Liver (tissue), 9 donors: Measurements from ENCODE around the gene DOP1B. TPM values are rescaled to one million over a fixed set of nuclear protein-coding genes. Genes with fewer than 3 reads are reported as not detected.
"Not testable (repeated sequence)": the region's sequence is repeated elsewhere in the genome, so short reads cannot be mapped to it uniquely, and the experiment has no call there.

Experiments
- DNase-seq: peaks from one replicate; pipeline ENCODE4 v3.0.0-alpha.2; 2017; ENCODE audit warnings: low spot score
- H3K27ac ChIP-seq, 2 donors: one replicate each; pipeline ENCODE4 v1.7.0; 2013; ENCODE audit warnings: inconsistent platforms in 2 of 2, low read length in 2 of 2, control low read depth in 1 of 2, low read depth in 1 of 2, mild to moderate bottlenecking in 1 of 2
- H3K27me3 ChIP-seq, 4 donors: one replicate each; pipeline versions ENCODE4 v1.6.1 to v1.7.0; 2013; ENCODE audit warnings: low read length in 3 of 4, inconsistent platforms in 1 of 4, mild to moderate bottlenecking in 1 of 4, moderate library complexity in 1 of 4; ENCODE audit not compliant: control insufficient read depth in 4 of 4, insufficient read depth in 4 of 4
- H3K36me3 ChIP-seq, 4 donors: one replicate each; pipeline versions ENCODE4 v1.6.1 to v1.7.0; 2013; ENCODE audit warnings: low read length in 3 of 4, mild to moderate bottlenecking in 3 of 4, low read depth in 1 of 4, moderate library complexity in 1 of 4; ENCODE audit not compliant: control insufficient read depth in 4 of 4, insufficient read depth in 3 of 4
- H3K4me1 ChIP-seq, 4 donors: one replicate each; pipeline versions ENCODE4 v1.6.1 to v1.7.0; 2013; ENCODE audit warnings: low read length in 3 of 4, mild to moderate bottlenecking in 3 of 4, moderate library complexity in 1 of 4; ENCODE audit not compliant: control insufficient read depth in 4 of 4, insufficient read depth in 4 of 4
- H3K4me3 ChIP-seq, 3 donors: one replicate each; pipeline versions ENCODE4 v1.6.1 to v1.7.0; 2013; ENCODE audit warnings: low read length in 3 of 3, control low read depth in 1 of 3, low read depth in 1 of 3, mild to moderate bottlenecking in 1 of 3
- H3K9ac ChIP-seq, 2 donors: one replicate each; pipeline ENCODE4 v1.7.0; 2013; ENCODE audit warnings: low read length in 2 of 2, mild to moderate bottlenecking in 2 of 2, moderate library complexity in 2 of 2, control low read depth in 1 of 2, low read depth in 1 of 2
- H3K9me3 ChIP-seq, 4 donors: one replicate each; pipeline versions ENCODE4 v1.6.1 to v1.7.0; 2013; ENCODE audit warnings: low read length in 3 of 4; ENCODE audit not compliant: control insufficient read depth in 4 of 4
- ATF3 ChIP-seq: IDR thresholded peaks from 2 replicates; pipeline ENCODE4 v1.6.1; 2016; ENCODE audit warnings: antibody characterized with exemption
- CTCF ChIP-seq: fragments of 150-350 bp; IDR thresholded peaks from 2 replicates; pipeline ENCODE4 v1.5.1; 2017; ENCODE audit warnings: improper control_type of control experiment, low read depth, low read length; ENCODE audit not compliant: missing input control
- FOXA1 ChIP-seq: IDR thresholded peaks from 2 replicates; pipeline ENCODE4 v1.6.1; 2016; ENCODE audit warnings: antibody characterized with exemption
- FOXA2 ChIP-seq: IDR thresholded peaks from 2 replicates; pipeline ENCODE4 v1.6.1; 2016; ENCODE audit warnings: antibody characterized with exemption
- GABPA ChIP-seq, 2 donors: IDR thresholded peaks in 1 of 2; conservative IDR thresholded peaks in 1 of 2; 2 replicates each; pipeline ENCODE4 v1.6.1; 2016; ENCODE audit warnings: antibody characterized with exemption in 2 of 2, mild to moderate bottlenecking in 1 of 2, moderate library complexity in 1 of 2
- HNF4A ChIP-seq, 2 donors: conservative IDR thresholded peaks; 2 replicates each; pipeline ENCODE4 v1.6.1; 2016; ENCODE audit warnings: antibody characterized with exemption in 2 of 2, mild to moderate bottlenecking in 2 of 2
- HNF4G ChIP-seq: IDR thresholded peaks from 2 replicates; pipeline ENCODE4 v1.6.1; 2016; ENCODE audit warnings: antibody characterized with exemption
- JUND ChIP-seq, 2 donors: IDR thresholded peaks; 2 replicates each; pipeline ENCODE4 v1.6.1; 2016; ENCODE audit warnings: antibody characterized with exemption in 2 of 2
- MAX ChIP-seq: IDR thresholded peaks from 2 replicates; pipeline ENCODE4 v1.6.1; 2016; ENCODE audit warnings: antibody characterized with exemption
- NR2F2 ChIP-seq: IDR thresholded peaks from 2 replicates; pipeline ENCODE4 v1.6.1; 2016; ENCODE audit warnings: antibody characterized with exemption
- RAD21 ChIP-seq, 2 donors: IDR thresholded peaks; 2 replicates each; pipeline ENCODE4 v1.6.1; 2016; ENCODE audit warnings: antibody characterized with exemption in 2 of 2, mild to moderate bottlenecking in 2 of 2
- REST ChIP-seq: IDR thresholded peaks from 2 replicates; pipeline ENCODE4 v1.6.1; 2016; ENCODE audit warnings: antibody characterized with exemption, mild to moderate bottlenecking
- RXRA ChIP-seq, 2 donors: IDR thresholded peaks; 2 replicates each; pipeline ENCODE4 v1.6.1; 2017 to 2018; ENCODE audit warnings: antibody characterized with exemption in 2 of 2, mild to moderate bottlenecking in 1 of 2
- YY1 ChIP-seq: IDR thresholded peaks from 2 replicates; pipeline ENCODE4 v1.6.1; 2016; ENCODE audit warnings: antibody characterized with exemption, mild to moderate bottlenecking
- ZBTB33 ChIP-seq: IDR thresholded peaks from 2 replicates; pipeline ENCODE4 v1.6.1; 2016; ENCODE audit warnings: antibody characterized with exemption
- WGBS: extraction: QIAGEN DNeasy Blood & Tissue Kit; methylation state at CpG from one replicate; pipeline ENCODE4 v1.1.7; 2013; 5-methylcytosine and 5-hydroxymethylcytosine counted together
- polyA plus RNA-seq, 2 donors: library from polyadenylated mRNA; stranded (reverse) in 1 of 2; unstranded in 1 of 2; fragments of 200-250 nt in 1 of 2; fragments of >200 nt in 1 of 2; fragmentation: Nextera tagmentation in 1 of 2; extraction: Ambion mirVana in 1 of 2; gene quantifications; one replicate each; pipeline versions ENCODE4 v1.2.1 to v1.2.3, GENCODE V29; 2013 to 2015
- total RNA-seq, 2 donors: library from RNA; depleted of rRNA; stranded (reverse); fragments of >200 nt; gene quantifications; one replicate each; pipeline ENCODE4 v1.2.3, GENCODE V29; 2014
- donor health status: healthy.
- donor health status: healthy.
- donor health status: healthy.
- donor health status: healthy.
- donor health status: healthy.

DOP1B gene
- total and polyA plus RNA-seq, 4 donors: 5.8 to 7.1 (median 6.3) TPM

GRCh38 chr21:36135391-36136102 lies 21.1 kb upstream of the DOP1B start:
- no peak for TF ChIP-seq ZBTB33
- no peak for TF ChIP-seq JUND (IDR thresholded peaks at IDR 0.05)
- TF ChIP-seq YY1: no peak
- peak in 1 of 2 donors; percentile 30 for TF ChIP-seq RXRA (IDR thresholded peaks at IDR 0.05)
- no peak for TF ChIP-seq ATF3
- Histone ChIP-seq H3K36me3 (no peaks in the 10 kb centered on the region), H3K27me3 (no peaks in the 10 kb centered on the region), H3K4me3 (peak overlapping the region; percentile 51 to 89 (median 57)), H3K4me1 (peaks cover 9 to 20% (median 13%) of the 10 kb centered on the region in 4 donors), H3K9ac (peak overlapping the region in 1 of 2 donors; percentile 6), H3K9me3 (no peaks in the 10 kb centered on the region), H3K27ac (peak overlapping the region; percentile 69 to 74)
- WGBS: 1% methylated on average over 60 of the region's 60 CpGs
- DNase-seq: peak; percentile 38

- H3K36me3 ChIP-seq, H3K27me3 ChIP-seq, H3K27ac ChIP-seq, H3K9me3 ChIP-seq, DNase-seq, H3K9ac ChIP-seq, H3K4me3 ChIP-seq: not testable (repeated sequence)
- WGBS: 93% methylated on average over 13 of the region's 13 CpGs
- peaks cover 7 to 17% (median 11%) of the 10 kb centered on the region in 4 donors for H3K4me1 ChIP-seq
Observed at GRCh38 chr21:36139791-36140190, 16.8 kb upstream of the DOP1B start.

GRCh38 chr21:36141513-36141925 lies 15.1 kb upstream of the DOP1B start:
- no peak overlapping the region for H3K4me3 ChIP-seq
- no peak overlapping the region for H3K9ac ChIP-seq
- no peak overlapping the region for H3K27ac ChIP-seq
- no peaks in the 10 kb centered on the region for H3K9me3 ChIP-seq
- no peaks in the 10 kb centered on the region for H3K27me3 ChIP-seq
- H3K4me1 ChIP-seq: peaks cover 0 to 2% (median 0%) of the 10 kb centered on the region in 4 donors
- 9% methylated on average over 6 of the region's 6 CpGs for WGBS
- DNase-seq: peak; percentile 72
- peak; percentile 17 for TF ChIP-seq HNF4G
- TF ChIP-seq GABPA (IDR thresholded peaks at IDR 0.05 in 1 of 2, conservative IDR thresholded peaks at IDR 0.05 in 1 of 2): no peak
- TF ChIP-seq HNF4A (conservative IDR thresholded peaks at IDR 0.05): peak; percentile 35 to 43
- TF ChIP-seq REST: no peak
- TF ChIP-seq RAD21 (IDR thresholded peaks at IDR 0.05): peak; percentile 95 to 96
- TF ChIP-seq FOXA2: peak; percentile 90
- TF ChIP-seq MAX: peak; percentile 28
- peak; percentile 24 to 28 for TF ChIP-seq RXRA (IDR thresholded peaks at IDR 0.05)
- TF ChIP-seq CTCF: peak; percentile 91
- TF ChIP-seq YY1: peak; percentile 36
- TF ChIP-seq FOXA1: peak; percentile 86
- no peak for TF ChIP-seq NR2F2
- no peaks in the 10 kb centered on the region for H3K36me3 ChIP-seq

GRCh38 chr21:36144233-36144632 lies 12.4 kb upstream of the DOP1B start:
- not testable (repeated sequence) for DNase-seq, H3K36me3 ChIP-seq, H3K27me3 ChIP-seq, H3K27ac ChIP-seq, H3K4me1 ChIP-seq, H3K9ac ChIP-seq, H3K4me3 ChIP-seq, H3K9me3 ChIP-seq
- WGBS: 93% methylated on average over 5 of the region's 6 CpGs
